ENCODE measurements around the gene EPHA7. TPM values are rescaled to one million over a fixed set of nuclear protein-coding genes. Genes with fewer than 3 reads are reported as not detected.

The EPHA7 gene
- total RNA-seq, 2 experiments from 2014 or later, result not detected

DNA sequence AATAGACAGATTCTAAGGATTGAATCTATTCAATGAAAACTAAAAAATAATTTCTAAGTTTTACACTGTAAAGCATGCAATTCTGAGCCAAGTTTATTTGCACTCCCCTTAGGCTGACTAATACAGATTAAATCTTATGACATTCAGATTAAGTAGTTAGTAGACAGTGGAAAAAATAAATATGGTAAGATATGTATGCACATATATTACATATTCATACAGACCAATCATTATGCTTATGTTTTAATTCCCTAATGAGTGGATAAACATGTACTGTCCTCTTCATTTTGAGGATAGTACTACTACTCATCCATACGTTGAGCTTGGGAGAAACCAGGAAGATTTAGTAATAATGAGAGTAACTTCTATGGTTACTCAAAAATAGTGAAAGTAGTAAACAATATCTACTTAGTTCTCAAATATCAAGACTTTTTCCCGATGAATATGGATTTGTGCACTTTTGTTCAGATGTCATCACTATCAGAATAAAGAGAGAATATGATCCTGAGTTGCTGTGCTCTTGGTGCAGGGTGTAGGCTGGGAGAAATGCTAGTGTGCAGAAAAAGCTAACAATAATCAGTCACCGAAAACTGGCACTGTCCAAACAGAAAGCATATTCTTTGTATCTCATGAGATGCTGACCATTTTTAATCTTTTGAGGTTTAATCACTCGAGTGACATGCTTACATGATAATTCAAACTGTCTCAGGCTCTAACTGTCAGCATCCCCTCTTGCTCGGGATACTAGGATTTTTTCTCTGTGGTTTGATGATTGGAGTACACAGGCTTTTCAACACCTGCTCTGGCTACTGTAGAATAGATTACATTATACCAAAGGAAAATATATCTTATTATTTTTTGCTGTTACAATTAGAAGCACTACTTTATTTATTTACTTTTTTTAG is 111.6 kb downstream of the EPHA7 start:
- Histone ChIP-seq H3K9me3 (ENCODE audit: low read length) (no peaks in the 10 kb centered on the region), H2AFZ (ENCODE audit: low read length) (no peak overlapping the region), H3K79me2 (ENCODE audit: insufficient read depth, low read depth, low read length) (no peaks in the 10 kb centered on the region), H3K9me2 (ENCODE audit: insufficient read depth, low read length) (no peaks in the 10 kb centered on the region), H3K4me2 (ENCODE audit: low read length) (no peak overlapping the region), H3K27ac (ENCODE audit: low read depth, low read length, poor library complexity, severe bottlenecking) (no peak overlapping the region), H4K20me1 (ENCODE audit: insufficient read depth, low read length) (no peaks in the 10 kb centered on the region), H3K4me1 (ENCODE audit: insufficient read depth, low read length, poor library complexity, severe bottlenecking) (no peaks in the 10 kb centered on the region), H3K36me3 (ENCODE audit: insufficient read depth, low read length) (no peaks in the 10 kb centered on the region), H3K4me3 (ENCODE audit: low read depth, low read length, poor library complexity, severe bottlenecking) (no peak overlapping the region)
- no peak for TF ChIP-seq CTCF (conservative IDR thresholded peaks at IDR 0.05; ENCODE audit: low read length)
- no peak for TF ChIP-seq EZH2phosphoT487 (IDR thresholded peaks at IDR 0.05; ENCODE audit: borderline replicate concordance, low read depth, low read length)
- ChIA-PET POLR2A (interaction anchor here (0.8 kb wide), 1 partner anchor 10 kb away, joined by 3 read pairs; no protein-coding TSS in a partner anchor), CTCF (ENCODE audit: unreplicated experiment) (no interaction called here)
- DNase-seq (ENCODE audit: low spot score), result no peak
- no TSS peak for BruUV-seq (replicated peaks)
- intact Hi-C loops (cut with micrococcal nuclease; ENCODE audit: unreplicated experiment), result no loop called here

GRCh38 chr6:93305088-93305487 is 114.3 kb downstream of the EPHA7 start:
- no peak overlapping the region for H3K27ac ChIP-seq (ENCODE audit: low read depth, low read length, poor library complexity, severe bottlenecking)
- ChIA-PET POLR2A (interaction anchor here (1.2 kb wide), 1 partner anchor 260 kb away, joined by 3 read pairs; no protein-coding TSS in a partner anchor), CTCF (ENCODE audit: unreplicated experiment) (no interaction called here)
- H3K79me2 ChIP-seq (ENCODE audit: insufficient read depth, low read depth, low read length), result no peaks in the 10 kb centered on the region
- H3K9me3 ChIP-seq (ENCODE audit: low read length), result no peaks in the 10 kb centered on the region
- H3K4me1 ChIP-seq (ENCODE audit: insufficient read depth, low read length, poor library complexity, severe bottlenecking), result no peaks in the 10 kb centered on the region
- H4K20me1 ChIP-seq (ENCODE audit: insufficient read depth, low read length), result no peaks in the 10 kb centered on the region
- DNase-seq (ENCODE audit: low spot score), result no peak
- H3K4me3 ChIP-seq (ENCODE audit: low read depth, low read length, poor library complexity, severe bottlenecking), result no peak overlapping the region
- H3K36me3 ChIP-seq (ENCODE audit: insufficient read depth, low read length), result no peaks in the 10 kb centered on the region
- no peak overlapping the region for H3K4me2 ChIP-seq (ENCODE audit: low read length)
- intact Hi-C loops (cut with micrococcal nuclease; ENCODE audit: unreplicated experiment), result no loop called here
- H2AFZ ChIP-seq (ENCODE audit: low read length), result no peak overlapping the region
- no TSS peak for BruUV-seq (replicated peaks)
- no peak for TF ChIP-seq CTCF (conservative IDR thresholded peaks at IDR 0.05; ENCODE audit: low read length)
- no peak for TF ChIP-seq EZH2phosphoT487 (IDR thresholded peaks at IDR 0.05; ENCODE audit: borderline replicate concordance, low read depth, low read length)
- no peaks in the 10 kb centered on the region for H3K9me2 ChIP-seq (ENCODE audit: insufficient read depth, low read length)

DNA sequence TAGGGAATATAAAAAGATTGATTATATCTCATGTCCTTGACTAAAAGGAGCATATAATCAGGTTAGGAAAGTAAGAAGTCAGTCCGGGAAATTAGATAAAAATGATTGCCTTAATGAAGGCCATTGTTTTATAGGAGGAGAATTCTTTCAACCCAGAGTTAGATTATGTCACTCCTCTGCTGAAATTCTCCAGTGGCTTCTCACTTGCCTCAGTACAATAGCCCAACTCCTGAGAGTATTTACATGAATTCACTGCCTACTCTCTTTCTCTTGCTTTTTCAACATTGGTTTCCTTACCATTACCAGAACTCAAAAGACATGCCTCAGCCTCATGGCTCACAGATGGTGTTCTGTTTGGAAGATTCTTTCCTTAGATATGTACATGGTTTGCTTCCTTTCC is 114.9 kb downstream of the EPHA7 start:
- no peaks in the 10 kb centered on the region for H4K20me1 ChIP-seq (ENCODE audit: insufficient read depth, low read length)
- no peak overlapping the region for H3K4me3 ChIP-seq (ENCODE audit: low read depth, low read length, poor library complexity, severe bottlenecking)

More for the DNA sequence above, 114.9 kb downstream of the EPHA7 start:
- Histone ChIP-seq H3K27ac (ENCODE audit: low read depth, low read length, poor library complexity, severe bottlenecking) (no peak overlapping the region), H2AFZ (ENCODE audit: low read length) (no peak overlapping the region), H3K79me2 (ENCODE audit: insufficient read depth, low read depth, low read length) (no peaks in the 10 kb centered on the region), H3K9me3 (ENCODE audit: low read length) (no peaks in the 10 kb centered on the region), H3K4me1 (ENCODE audit: insufficient read depth, low read length, poor library complexity, severe bottlenecking) (no peaks in the 10 kb centered on the region), H3K4me2 (ENCODE audit: low read length) (no peak overlapping the region), H3K9me2 (ENCODE audit: insufficient read depth, low read length) (no peaks in the 10 kb centered on the region), H3K36me3 (ENCODE audit: insufficient read depth, low read length) (no peaks in the 10 kb centered on the region)
- POLR2A ChIA-PET, result interaction anchor here (1.2 kb wide), 1 partner anchor 259 kb away, joined by 3 read pairs; no protein-coding TSS in a partner anchor
- no TSS peak for BruUV-seq (replicated peaks)
- DNase-seq (ENCODE audit: low spot score), result no peak
- CTCF ChIA-PET (ENCODE audit: unreplicated experiment), result no interaction called here
- intact Hi-C loops (cut with micrococcal nuclease; ENCODE audit: unreplicated experiment), result no loop called here
- no peak for TF ChIP-seq EZH2phosphoT487 (IDR thresholded peaks at IDR 0.05; ENCODE audit: borderline replicate concordance, low read depth, low read length)
- TF ChIP-seq CTCF (conservative IDR thresholded peaks at IDR 0.05; ENCODE audit: low read length), result no peak

Data from OCI-LY7 (cell line).